Karpas-422 (cell line): ENCODE results near the gene KCNAB1. TPM values are rescaled to one million over a fixed set of nuclear protein-coding genes. Genes with fewer than 3 reads are reported as not detected.

Source experiments
- DNase-seq: peaks from one replicate; pipeline ENCODE4 v3.0.0-alpha.2; 2015
- H2AFZ ChIP-seq: fragments of 200-600 bp; sonication (generic); 2 replicates; pipeline ENCODE4 v1.6.1; 2014; ENCODE audit warnings: antibody characterized with exemption, low read length, mixed read lengths
- H3K27ac ChIP-seq: fragments of 200-600 bp; sonication (generic); 2 replicates; pipeline ENCODE4 v1.5.1; 2014; ENCODE audit warnings: mild to moderate bottlenecking, low read length, moderate library complexity
- H3K27me3 ChIP-seq: fragments of 200-600 bp; sonication (generic); 2 replicates; pipeline ENCODE4 v1.6.1; 2014; ENCODE audit warnings: low read length, mixed read lengths
- H3K36me3 ChIP-seq: fragments of 200-600 bp; sonication (generic); 2 replicates; pipeline ENCODE4 v1.6.1; 2014; ENCODE audit warnings: low read length, mixed read lengths; ENCODE audit not compliant: insufficient read depth
- H3K4me1 ChIP-seq: fragments of 200-600 bp; sonication (generic); 2 replicates; pipeline ENCODE4 v1.6.1; 2014; ENCODE audit warnings: mild to moderate bottlenecking, low read length, mixed read lengths
- H3K4me2 ChIP-seq: fragments of 200-600 bp; sonication (generic); 2 replicates; pipeline ENCODE4 v1.6.1; 2014; ENCODE audit warnings: low read length, low read depth, mild to moderate bottlenecking; ENCODE audit not compliant: poor library complexity, severe bottlenecking
- H3K4me3 ChIP-seq: fragments of 200-600 bp; sonication (generic); 2 replicates; pipeline ENCODE4 v1.5.1; 2014; ENCODE audit warnings: mild to moderate bottlenecking, antibody characterized with exemption, low read length, mixed read lengths
- H3K79me2 ChIP-seq: fragments of 200-600 bp; sonication (generic); 2 replicates; pipeline ENCODE4 v1.6.1; 2014; ENCODE audit warnings: mild to moderate bottlenecking, low read length, mixed read lengths
- H3K9ac ChIP-seq: fragments of 200-600 bp; sonication (generic); 2 replicates; pipeline ENCODE4 v1.6.0; 2014; ENCODE audit warnings: low read length
- H3K9me2 ChIP-seq: fragments of 200-600 bp; sonication (generic), shearing (Covaris generic); replicated peaks from 2 replicates; pipeline ENCODE4 v1.6.0; 2014; ENCODE audit warnings: mild to moderate bottlenecking, low read length, moderate library complexity; ENCODE audit not compliant: insufficient read depth
- H3K9me3 ChIP-seq: fragments of 300-700, 200-600 bp; sonication (generic); 2 replicates; pipeline ENCODE4 v1.6.1; 2014; ENCODE audit warnings: low read length, mixed read lengths
- H4K20me1 ChIP-seq: fragments of 200-600 bp; sonication (generic); 2 replicates; pipeline ENCODE4 v1.6.1; 2014; ENCODE audit warnings: mild to moderate bottlenecking, antibody characterized with exemption, low read length, low read depth; ENCODE audit not compliant: insufficient read depth
- total RNA-seq: library from RNA; depleted of rRNA; stranded (reverse); fragments of >200 nt; shearing (Covaris generic); gene quantifications from 2 replicates; pipeline ENCODE4 v1.2.3, GENCODE V29; 2014; ENCODE audit warnings: low replicate concordance

Gene KCNAB1
- total RNA-seq, 1 experiment from 2014 or later = not detected

DNA sequence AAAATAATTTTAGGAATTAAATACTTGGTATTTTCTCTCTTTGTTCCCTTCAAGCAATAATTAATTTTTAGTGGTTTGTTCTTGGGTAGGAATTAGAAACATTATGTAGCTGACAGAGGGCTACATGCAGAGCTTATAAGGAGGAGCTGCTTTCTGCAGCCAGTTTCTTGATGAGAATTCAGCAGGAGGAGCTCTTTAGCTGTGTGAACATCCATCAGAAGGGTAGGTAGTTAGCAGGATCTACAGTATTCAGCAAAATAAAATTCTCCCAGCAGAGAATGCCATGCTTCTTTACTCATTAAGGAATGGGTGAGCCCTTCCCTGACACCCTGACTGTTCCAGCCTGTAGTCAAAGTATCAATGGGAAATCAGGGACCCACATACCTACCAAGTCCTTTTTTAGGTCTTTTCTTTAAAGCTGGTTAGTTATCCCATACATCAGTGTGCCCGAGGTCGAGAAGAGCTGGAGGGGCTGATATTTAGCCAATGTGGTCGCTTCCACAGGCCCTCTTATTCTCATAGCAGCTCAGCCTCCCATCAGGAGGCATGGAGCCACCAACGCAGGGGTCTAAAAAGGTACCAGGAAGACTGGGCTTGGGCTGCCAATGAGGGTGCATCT lies 54.0 kb downstream of the KCNAB1 start:
- H3K9me3 ChIP-seq = no peaks in the 10 kb centered on the region
- no peak overlapping the region for H2AFZ ChIP-seq
- H3K4me1 ChIP-seq = no peaks in the 10 kb centered on the region
- no peak overlapping the region for H3K27ac ChIP-seq
- H3K79me2 ChIP-seq = no peaks in the 10 kb centered on the region
- H3K4me3 ChIP-seq = no peak overlapping the region
- H3K9ac ChIP-seq = no peak overlapping the region
- H3K9me2 ChIP-seq = no peaks in the 10 kb centered on the region
- no peak for DNase-seq
- no peaks in the 10 kb centered on the region for H3K36me3 ChIP-seq
- H4K20me1 ChIP-seq = no peaks in the 10 kb centered on the region
- H3K4me2 ChIP-seq = no peak overlapping the region
- no peaks in the 10 kb centered on the region for H3K27me3 ChIP-seq

DNA sequence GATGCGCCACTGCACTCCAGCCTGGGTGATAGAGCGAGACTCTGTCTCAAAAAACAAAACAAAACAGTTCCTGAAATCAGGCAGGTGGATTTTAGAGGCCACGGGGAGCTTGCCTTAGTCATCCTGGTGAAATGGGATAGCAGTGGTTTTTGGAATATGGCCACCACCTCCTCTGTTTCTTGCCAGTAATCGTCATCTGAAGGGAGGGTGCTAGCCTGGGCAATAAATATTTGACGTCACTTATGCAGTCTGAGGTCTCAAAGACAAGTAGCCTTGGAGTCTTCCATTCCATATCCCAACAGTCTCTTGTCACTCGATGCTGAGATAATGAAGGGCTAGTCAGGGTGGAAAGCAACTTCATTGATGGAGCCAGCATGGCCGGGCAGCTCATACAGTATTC lies 55.2 kb downstream of the KCNAB1 start:
- Histone ChIP-seq H3K27ac (no peak overlapping the region), H2AFZ (no peak overlapping the region), H3K9me2 (no peaks in the 10 kb centered on the region), H3K9ac (no peak overlapping the region), H3K79me2 (no peaks in the 10 kb centered on the region), H3K9me3 (no peaks in the 10 kb centered on the region), H3K4me3 (no peak overlapping the region), H3K36me3 (no peaks in the 10 kb centered on the region), H3K4me1 (no peaks in the 10 kb centered on the region), H3K27me3 (no peaks in the 10 kb centered on the region), H4K20me1 (no peaks in the 10 kb centered on the region), H3K4me2 (no peak overlapping the region)
- DNase-seq = no peak

DNA sequence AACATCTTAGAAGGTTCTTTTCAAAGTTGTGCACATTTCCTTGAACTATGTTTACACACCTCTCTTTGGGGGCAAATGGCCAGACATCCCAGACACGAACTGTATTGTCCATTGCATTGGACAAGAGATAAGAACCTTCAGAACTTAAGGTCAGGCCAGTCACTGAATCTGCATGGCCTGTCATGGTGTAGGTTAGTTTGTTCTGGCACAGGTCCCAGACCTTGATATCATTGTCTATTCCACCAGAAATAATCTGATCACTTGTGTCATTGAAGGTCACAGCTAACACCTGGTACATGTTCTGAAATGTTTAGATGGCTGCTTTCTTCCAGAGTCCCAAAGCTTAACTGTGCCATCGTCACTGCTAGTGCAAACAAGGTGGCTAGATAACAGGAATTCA lies 55.7 kb downstream of the KCNAB1 start:
- H3K4me1 ChIP-seq = no peaks in the 10 kb centered on the region
- no peak overlapping the region for H3K4me2 ChIP-seq

DNA sequence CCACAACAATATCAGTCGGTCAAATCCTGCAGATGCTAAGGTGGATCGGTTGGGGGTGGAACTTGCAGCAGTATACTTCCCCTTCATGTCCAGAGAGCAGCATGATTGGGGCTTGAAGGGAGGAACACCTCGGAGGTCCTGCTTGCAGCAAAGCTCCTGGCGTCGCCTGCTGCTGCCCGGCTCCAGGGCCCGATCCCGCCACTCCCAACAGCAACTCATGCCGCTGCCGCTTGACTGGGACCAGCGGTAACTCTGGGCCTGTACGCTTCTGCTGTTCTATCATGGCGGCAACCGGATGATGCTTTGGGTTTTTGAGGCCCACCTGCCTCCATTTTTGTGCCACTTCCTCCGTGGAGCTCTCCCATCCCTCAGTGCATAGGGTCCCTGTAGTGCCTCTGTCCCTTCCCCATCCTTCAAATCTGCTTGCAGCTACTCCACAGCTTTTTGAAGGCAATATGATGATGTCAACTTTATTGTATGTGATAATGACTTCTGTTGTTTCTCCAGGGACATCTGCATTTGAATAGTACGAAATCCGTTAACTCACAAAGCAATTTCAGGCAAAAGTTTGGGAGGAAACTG lies 56.3 kb downstream of the KCNAB1 start:
- H4K20me1 ChIP-seq = no peaks in the 10 kb centered on the region
- no peak overlapping the region for H3K9ac ChIP-seq
- no peaks in the 10 kb centered on the region for H3K36me3 ChIP-seq
- H3K27me3 ChIP-seq = no peaks in the 10 kb centered on the region
- no peak overlapping the region for H2AFZ ChIP-seq
- no peak for DNase-seq
- H3K4me2 ChIP-seq = no peak overlapping the region
- H3K79me2 ChIP-seq = no peaks in the 10 kb centered on the region
- H3K9me2 ChIP-seq = no peaks in the 10 kb centered on the region
- no peak overlapping the region for H3K4me3 ChIP-seq
- no peaks in the 10 kb centered on the region for H3K4me1 ChIP-seq
- no peaks in the 10 kb centered on the region for H3K9me3 ChIP-seq
- H3K27ac ChIP-seq = no peak overlapping the region

More for the DNA sequence above, 55.7 kb downstream of the KCNAB1 start:
- Histone ChIP-seq H3K9ac (no peak overlapping the region), H3K9me2 (no peaks in the 10 kb centered on the region), H4K20me1 (no peaks in the 10 kb centered on the region), H3K36me3 (no peaks in the 10 kb centered on the region), H3K9me3 (no peaks in the 10 kb centered on the region), H3K27ac (no peak overlapping the region), H3K4me3 (no peak overlapping the region), H3K79me2 (no peaks in the 10 kb centered on the region), H3K27me3 (no peaks in the 10 kb centered on the region), H2AFZ (no peak overlapping the region)
- no peak for DNase-seq

DNA sequence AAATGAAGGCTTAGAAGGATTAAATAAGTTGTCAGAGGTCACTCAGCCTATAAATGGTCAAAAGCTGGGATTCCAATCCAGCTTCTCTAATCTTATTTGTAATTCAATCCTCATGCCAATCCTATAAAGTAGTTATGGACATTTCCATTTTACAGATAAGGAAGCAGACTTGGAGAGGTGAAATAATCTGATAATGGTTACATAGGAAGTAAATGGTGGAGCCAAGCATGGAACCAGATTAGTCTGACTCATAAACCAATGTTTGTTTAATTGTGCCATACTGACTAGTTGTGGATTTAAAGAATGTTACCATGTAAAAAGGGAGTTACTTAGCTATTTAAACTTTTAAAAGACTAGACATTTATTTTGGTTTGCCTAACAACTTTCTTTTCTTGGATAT lies 59.7 kb downstream of the KCNAB1 start:
- Histone ChIP-seq H3K9me3 (no peaks in the 10 kb centered on the region), H4K20me1 (no peaks in the 10 kb centered on the region), H3K36me3 (no peaks in the 10 kb centered on the region), H3K27ac (no peak overlapping the region), H3K9me2 (no peaks in the 10 kb centered on the region), H3K4me2 (no peak overlapping the region), H3K4me3 (no peak overlapping the region), H3K9ac (no peak overlapping the region), H3K79me2 (no peaks in the 10 kb centered on the region), H3K27me3 (no peaks in the 10 kb centered on the region), H2AFZ (no peak overlapping the region), H3K4me1 (no peaks in the 10 kb centered on the region)
- no peak for DNase-seq

DNA sequence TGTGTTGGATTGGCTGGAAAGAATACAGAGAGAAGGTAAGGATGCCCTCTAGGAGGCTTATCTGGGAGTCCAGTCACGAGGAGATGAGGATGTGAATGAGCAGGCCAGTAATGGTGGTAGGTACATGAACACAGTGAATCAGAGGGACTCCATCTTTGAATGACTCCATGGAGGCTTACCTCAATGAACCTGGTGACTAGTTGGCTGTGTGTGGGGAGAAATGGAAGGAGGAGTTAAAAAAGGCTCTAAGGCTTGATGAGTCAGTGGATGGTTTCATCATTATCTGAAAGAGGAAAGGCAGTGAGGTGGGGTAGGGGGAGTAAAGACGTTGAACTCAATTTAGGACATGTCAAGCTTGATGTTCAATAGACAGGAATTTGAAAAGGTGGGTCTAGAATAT lies 61.1 kb downstream of the KCNAB1 start:
- H3K4me2 ChIP-seq = no peak overlapping the region
- no peaks in the 10 kb centered on the region for H3K9me3 ChIP-seq
- no peak overlapping the region for H3K27ac ChIP-seq
- no peaks in the 10 kb centered on the region for H3K27me3 ChIP-seq
- no peak for DNase-seq
- no peak overlapping the region for H3K9ac ChIP-seq
- H3K36me3 ChIP-seq = no peaks in the 10 kb centered on the region
- no peak overlapping the region for H2AFZ ChIP-seq
- H4K20me1 ChIP-seq = no peaks in the 10 kb centered on the region
- no peaks in the 10 kb centered on the region for H3K79me2 ChIP-seq
- no peaks in the 10 kb centered on the region for H3K4me1 ChIP-seq
- H3K9me2 ChIP-seq = no peaks in the 10 kb centered on the region
- H3K4me3 ChIP-seq = no peak overlapping the region

DNA sequence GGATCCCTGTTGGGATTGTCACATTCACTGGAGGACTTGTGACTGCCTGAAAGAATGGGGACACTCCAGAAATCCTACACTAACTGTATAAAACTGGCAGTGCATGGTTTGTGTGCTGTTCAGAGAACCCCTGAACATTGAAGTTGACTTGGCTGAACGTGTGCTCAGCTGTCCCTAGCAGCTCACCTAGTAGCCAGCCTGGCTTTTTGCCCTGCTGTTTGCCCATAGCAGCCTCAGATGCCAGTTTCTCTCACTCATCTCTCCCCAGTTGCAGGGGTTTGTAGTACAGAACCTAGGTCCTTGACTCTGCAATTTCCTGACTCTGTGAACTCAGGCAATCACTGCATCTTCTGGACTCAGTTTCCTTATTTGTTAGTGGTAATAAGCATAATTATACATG lies 63.0 kb downstream of the KCNAB1 start:
- Histone ChIP-seq H3K9ac (no peak overlapping the region), H3K4me1 (no peaks in the 10 kb centered on the region), H3K4me3 (no peak overlapping the region), H3K27ac (no peak overlapping the region), H3K36me3 (no peaks in the 10 kb centered on the region), H3K9me3 (no peaks in the 10 kb centered on the region), H3K9me2 (no peaks in the 10 kb centered on the region), H2AFZ (no peak overlapping the region), H4K20me1 (no peaks in the 10 kb centered on the region), H3K4me2 (no peak overlapping the region), H3K27me3 (no peaks in the 10 kb centered on the region), H3K79me2 (no peaks in the 10 kb centered on the region)
- DNase-seq = no peak

DNA sequence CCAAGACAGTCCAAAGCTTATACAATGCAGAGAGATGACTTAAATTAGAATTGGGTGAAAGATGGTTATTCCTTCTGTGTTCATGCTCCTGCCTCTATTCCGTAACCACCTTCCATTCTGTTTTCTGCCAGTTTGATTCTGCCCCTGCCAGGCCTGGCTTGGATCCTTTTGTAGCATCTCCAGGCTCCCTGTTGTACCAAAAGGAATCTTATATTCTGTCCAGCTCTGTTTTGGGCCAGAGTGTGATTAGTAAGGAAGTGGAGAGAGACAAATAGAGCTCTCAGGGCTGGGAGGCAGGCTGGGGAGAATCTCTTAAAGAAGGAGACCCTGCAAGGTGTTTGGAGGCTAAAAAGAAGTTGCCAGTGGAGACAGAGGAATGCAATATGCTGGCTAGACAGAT lies 63.8 kb downstream of the KCNAB1 start:
- no peak overlapping the region for H3K9ac ChIP-seq
- no peaks in the 10 kb centered on the region for H3K27me3 ChIP-seq
- H3K4me2 ChIP-seq = no peak overlapping the region
- no peaks in the 10 kb centered on the region for H3K9me3 ChIP-seq
- no peak overlapping the region for H2AFZ ChIP-seq
- no peaks in the 10 kb centered on the region for H4K20me1 ChIP-seq
- no peaks in the 10 kb centered on the region for H3K36me3 ChIP-seq
- no peaks in the 10 kb centered on the region for H3K4me1 ChIP-seq
- no peak for DNase-seq
- no peak overlapping the region for H3K4me3 ChIP-seq
- H3K27ac ChIP-seq = no peak overlapping the region
- no peaks in the 10 kb centered on the region for H3K9me2 ChIP-seq
- no peaks in the 10 kb centered on the region for H3K79me2 ChIP-seq
